ENCODE measurements around the gene PRSS33. TPM values are rescaled to one million over a fixed set of nuclear protein-coding genes. Genes with fewer than 3 reads are reported as not detected.

The PRSS33 gene
- total and polyA plus RNA-seq, 9 of the 15 experiments (the other 6 are each of a cell fraction or from before 2014, with no cell fraction given), result not detected

DNA sequence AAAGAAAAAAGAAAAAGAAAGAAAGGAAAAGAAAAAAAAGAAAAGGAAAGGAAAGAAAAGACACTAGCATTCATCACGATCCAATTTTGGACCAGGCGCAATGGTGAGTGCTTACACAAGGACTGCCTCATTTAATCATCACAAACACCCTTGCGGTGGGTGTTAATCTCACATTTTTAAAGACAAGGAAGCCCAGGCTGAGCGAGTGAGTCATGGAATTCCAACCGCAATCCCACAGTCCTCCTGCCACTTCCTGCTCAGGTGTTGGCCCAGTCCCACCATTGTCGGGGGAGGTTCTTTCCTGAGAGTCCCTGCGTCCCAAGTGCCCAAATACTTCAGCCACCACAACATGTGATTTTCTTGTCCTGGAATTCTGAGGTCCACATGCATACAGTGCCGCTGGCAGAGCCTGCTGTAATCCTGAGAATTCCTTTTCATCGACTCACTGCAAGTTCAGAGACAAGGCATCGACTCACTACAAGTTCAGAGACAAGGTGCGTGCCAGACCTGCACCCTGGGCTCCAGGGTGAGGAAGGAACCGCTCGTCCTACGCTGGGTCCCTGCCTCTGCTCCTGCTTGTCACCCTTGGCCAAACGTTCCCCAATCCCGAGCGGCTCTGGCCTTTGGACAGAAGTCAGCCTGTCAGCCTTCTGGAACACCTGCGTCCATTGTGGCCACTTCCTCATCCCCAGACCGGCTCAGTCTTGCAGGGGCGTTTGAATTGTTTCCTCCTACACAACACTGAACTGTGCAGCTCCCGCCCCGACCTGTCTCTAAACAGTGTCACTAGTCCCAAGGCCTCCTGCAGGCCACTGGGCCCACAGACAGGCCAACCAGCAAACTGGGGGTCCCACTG, 48.5 kb upstream of the PRSS33 start (continued):
- peak; percentile 50; the same call in 1 of the 2 replicates for TF ChIP-seq JUND (IDR thresholded peaks at IDR 0.05; ENCODE audit: borderline replicate concordance, low read depth, low read length)
- no peak for TF ChIP-seq JUND (tag; IDR thresholded peaks at IDR 0.05; ENCODE audit: borderline replicate concordance, low read depth, low read length)
- TF ChIP-seq SAP30 (IDR thresholded peaks at IDR 0.05; ENCODE audit: borderline replicate concordance, insufficient read depth, low read depth, low read length, poor library complexity, severe bottlenecking), result no peak
- TF ChIP-seq HDAC2 (IDR thresholded peaks at IDR 0.05), result no peak
- TF ChIP-seq, protein P1, sequence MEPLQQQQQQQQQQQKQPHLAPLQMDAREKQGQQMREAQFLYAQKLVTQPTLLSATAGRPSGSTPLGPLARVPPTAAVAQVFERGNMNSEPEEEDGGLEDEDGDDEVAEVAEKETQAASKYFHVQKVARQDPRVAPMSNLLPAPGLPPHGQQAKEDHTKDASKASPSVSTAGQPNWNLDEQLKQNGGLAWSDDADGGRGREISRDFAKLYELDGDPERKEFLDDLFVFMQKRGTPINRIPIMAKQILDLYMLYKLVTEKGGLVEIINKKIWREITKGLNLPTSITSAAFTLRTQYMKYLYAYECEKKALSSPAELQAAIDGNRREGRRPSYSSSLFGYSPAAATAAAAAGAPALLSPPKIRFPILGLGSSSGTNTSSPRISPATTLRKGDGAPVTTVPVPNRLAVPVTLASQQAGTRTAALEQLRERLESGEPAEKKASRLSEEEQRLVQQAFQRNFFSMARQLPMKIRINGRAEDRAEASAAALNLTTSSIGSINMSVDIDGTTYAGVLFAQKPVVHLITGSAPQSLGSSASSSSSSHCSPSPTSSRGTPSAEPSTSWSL (CRISPR knock-in tag; IDR thresholded peaks at IDR 0.05; ENCODE audit: borderline replicate concordance), result no peak
- TF ChIP-seq FOXJ3 (CRISPR knock-in tag; IDR thresholded peaks at IDR 0.05), result no peak
- peak; percentile 57; the same call in 1 of the 2 replicates for TF ChIP-seq TEAD4 (IDR thresholded peaks at IDR 0.05; ENCODE audit: low read length)
- no peak for TF ChIP-seq TEAD4 (CRISPR knock-in tag; IDR thresholded peaks at IDR 0.05; ENCODE audit: borderline replicate concordance)
- peak; percentile 34; the same call in 1 of the 2 replicates for TF ChIP-seq TCF3 (CRISPR knock-in tag; IDR thresholded peaks at IDR 0.05)
- TF ChIP-seq CBFA2T3 (IDR thresholded peaks at IDR 0.05), result peak; percentile 43; the same call in 1 of the 2 replicates
- no peak for TF ChIP-seq U2AF2 (optimal IDR thresholded peaks at IDR 0.05; ENCODE audit: low read depth, low read length)
- TF ChIP-seq ZNF146 (CRISPR knock-in tag; IDR thresholded peaks at IDR 0.05; ENCODE audit: unreplicated experiment), result no peak
- TF ChIP-seq, protein P2, sequence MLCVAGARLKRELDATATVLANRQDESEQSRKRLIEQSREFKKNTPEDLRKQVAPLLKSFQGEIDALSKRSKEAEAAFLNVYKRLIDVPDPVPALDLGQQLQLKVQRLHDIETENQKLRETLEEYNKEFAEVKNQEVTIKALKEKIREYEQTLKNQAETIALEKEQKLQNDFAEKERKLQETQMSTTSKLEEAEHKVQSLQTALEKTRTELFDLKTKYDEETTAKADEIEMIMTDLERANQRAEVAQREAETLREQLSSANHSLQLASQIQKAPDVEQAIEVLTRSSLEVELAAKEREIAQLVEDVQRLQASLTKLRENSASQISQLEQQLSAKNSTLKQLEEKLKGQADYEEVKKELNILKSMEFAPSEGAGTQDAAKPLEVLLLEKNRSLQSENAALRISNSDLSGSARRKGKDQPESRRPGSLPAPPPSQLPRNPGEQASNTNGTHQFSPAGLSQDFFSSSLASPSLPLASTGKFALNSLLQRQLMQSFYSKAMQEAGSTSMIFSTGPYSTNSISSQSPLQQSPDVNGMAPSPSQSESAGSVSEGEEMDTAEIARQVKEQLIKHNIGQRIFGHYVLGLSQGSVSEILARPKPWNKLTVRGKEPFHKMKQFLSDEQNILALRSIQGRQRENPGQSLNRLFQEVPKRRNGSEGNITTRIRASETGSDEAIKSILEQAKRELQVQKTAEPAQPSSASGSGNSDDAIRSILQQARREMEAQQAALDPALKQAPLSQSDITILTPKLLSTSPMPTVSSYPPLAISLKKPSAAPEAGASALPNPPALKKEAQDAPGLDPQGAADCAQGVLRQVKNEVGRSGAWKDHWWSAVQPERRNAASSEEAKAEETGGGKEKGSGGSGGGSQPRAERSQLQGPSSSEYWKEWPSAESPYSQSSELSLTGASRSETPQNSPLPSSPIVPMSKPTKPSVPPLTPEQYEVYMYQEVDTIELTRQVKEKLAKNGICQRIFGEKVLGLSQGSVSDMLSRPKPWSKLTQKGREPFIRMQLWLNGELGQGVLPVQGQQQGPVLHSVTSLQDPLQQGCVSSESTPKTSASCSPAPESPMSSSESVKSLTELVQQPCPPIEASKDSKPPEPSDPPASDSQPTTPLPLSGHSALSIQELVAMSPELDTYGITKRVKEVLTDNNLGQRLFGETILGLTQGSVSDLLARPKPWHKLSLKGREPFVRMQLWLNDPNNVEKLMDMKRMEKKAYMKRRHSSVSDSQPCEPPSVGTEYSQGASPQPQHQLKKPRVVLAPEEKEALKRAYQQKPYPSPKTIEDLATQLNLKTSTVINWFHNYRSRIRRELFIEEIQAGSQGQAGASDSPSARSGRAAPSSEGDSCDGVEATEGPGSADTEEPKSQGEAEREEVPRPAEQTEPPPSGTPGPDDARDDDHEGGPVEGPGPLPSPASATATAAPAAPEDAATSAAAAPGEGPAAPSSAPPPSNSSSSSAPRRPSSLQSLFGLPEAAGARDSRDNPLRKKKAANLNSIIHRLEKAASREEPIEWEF (CRISPR knock-in tag; IDR thresholded peaks at IDR 0.05), result no peak
- peak; percentile 61 for TF ChIP-seq CTBP1 (IDR thresholded peaks at IDR 0.05; ENCODE audit: borderline replicate concordance)

Data from K562 (cell line).